T-helper 1 cell treated with Interleukin-12 subunit alpha and Interleukin-12 subunit beta and Interleukin-4 antibody, amounts not matched to agents 30 ng/mL and 1 ng/mL, for 36 hours (primary cell): Measurements from ENCODE around the gene NID1. TPM values are rescaled to one million over a fixed set of nuclear protein-coding genes. Genes with fewer than 3 reads are reported as not detected.

Experiments used
- intact Hi-C: fragments of 100-400 bp; cut with micrococcal nuclease; formaldehyde crosslinking; loops from one replicate; pipeline ENCODE4 v1.15.1; 2024
- total RNA-seq: library from RNA; stranded (reverse); gene quantifications from 2 replicates; pipeline ENCODE4 v1.2.3, GENCODE V29; 2022

NID1 gene, protein sequence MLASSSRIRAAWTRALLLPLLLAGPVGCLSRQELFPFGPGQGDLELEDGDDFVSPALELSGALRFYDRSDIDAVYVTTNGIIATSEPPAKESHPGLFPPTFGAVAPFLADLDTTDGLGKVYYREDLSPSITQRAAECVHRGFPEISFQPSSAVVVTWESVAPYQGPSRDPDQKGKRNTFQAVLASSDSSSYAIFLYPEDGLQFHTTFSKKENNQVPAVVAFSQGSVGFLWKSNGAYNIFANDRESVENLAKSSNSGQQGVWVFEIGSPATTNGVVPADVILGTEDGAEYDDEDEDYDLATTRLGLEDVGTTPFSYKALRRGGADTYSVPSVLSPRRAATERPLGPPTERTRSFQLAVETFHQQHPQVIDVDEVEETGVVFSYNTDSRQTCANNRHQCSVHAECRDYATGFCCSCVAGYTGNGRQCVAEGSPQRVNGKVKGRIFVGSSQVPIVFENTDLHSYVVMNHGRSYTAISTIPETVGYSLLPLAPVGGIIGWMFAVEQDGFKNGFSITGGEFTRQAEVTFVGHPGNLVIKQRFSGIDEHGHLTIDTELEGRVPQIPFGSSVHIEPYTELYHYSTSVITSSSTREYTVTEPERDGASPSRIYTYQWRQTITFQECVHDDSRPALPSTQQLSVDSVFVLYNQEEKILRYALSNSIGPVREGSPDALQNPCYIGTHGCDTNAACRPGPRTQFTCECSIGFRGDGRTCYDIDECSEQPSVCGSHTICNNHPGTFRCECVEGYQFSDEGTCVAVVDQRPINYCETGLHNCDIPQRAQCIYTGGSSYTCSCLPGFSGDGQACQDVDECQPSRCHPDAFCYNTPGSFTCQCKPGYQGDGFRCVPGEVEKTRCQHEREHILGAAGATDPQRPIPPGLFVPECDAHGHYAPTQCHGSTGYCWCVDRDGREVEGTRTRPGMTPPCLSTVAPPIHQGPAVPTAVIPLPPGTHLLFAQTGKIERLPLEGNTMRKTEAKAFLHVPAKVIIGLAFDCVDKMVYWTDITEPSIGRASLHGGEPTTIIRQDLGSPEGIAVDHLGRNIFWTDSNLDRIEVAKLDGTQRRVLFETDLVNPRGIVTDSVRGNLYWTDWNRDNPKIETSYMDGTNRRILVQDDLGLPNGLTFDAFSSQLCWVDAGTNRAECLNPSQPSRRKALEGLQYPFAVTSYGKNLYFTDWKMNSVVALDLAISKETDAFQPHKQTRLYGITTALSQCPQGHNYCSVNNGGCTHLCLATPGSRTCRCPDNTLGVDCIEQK
- total RNA-seq: 0.10 and 0.17 TPM in 2 replicates

- intact Hi-C loops: loop anchor here (10.0 kb wide), 2 partner anchors 420 to 560 kb away; partner anchors contain the start of genes B3GALNT2 and GNG4
Measured at GRCh38 chr1:236064674-236065508, at the start of gene NID1. NID1 (minus strand) TSS chr1:236065090; CDS start chr1:236065079, 11 bp downstream.

- intact Hi-C loops: no loop called here
Measured at GRCh38 chr1:236114076-236114747, 49.3 kb upstream of the NID1 start.

- intact Hi-C loops: no loop called here
Measured at GRCh38 chr1:236113324-236114032, 48.6 kb upstream of the NID1 start.

GRCh38 chr1:236112332-236112627 lies 47.4 kb upstream of the NID1 start:
- intact Hi-C loops: no loop called here

DNA sequence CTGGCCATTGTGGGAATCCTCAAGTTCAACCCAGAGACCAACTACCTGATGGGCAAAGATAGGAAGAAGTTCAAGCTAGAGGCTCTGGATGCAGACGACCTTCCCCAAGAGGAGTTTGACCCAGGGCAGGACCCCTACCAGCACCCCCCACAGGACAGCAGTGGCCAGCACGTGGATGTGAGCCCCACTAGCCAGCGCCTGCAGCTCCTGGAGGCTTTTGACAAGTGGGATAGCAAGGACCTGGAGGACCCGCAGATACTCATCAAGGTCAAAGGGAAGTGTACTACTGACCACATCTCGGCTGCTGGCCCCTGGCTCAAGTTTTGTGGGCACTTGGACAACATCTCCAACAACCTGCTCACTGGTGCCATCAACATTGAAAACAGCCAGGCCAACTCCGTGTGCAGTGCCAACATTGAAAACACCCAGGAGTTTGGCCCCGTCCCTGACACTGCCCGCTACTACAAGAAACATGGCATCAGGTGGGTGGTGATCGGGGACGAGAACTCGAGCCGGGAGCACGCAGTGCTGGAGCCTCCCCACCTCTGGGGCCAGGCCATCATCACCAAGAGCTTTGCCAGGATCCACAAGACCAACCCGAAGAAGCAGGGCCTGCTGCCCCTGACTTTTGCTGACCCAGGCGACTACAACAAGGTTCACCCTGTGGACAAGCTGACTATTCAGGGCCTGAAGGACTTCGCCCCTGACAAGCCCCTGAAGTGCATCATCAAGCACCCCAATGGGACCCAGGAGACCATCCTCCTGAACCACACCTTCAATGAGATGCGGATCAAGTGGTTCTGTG lies 46.8 kb upstream of the NID1 start:
- intact Hi-C loops: no loop called here

- intact Hi-C loops: no loop called here
Measured at GRCh38 chr1:236110137-236110536, 45.2 kb upstream of the NID1 start.

- intact Hi-C loops: loop anchor here (2.0 kb wide), 1 partner anchor 61 kb away; no protein-coding TSS in a partner anchor
Measured at GRCh38 chr1:236108027-236108648, 43.2 kb upstream of the NID1 start.

DNA sequence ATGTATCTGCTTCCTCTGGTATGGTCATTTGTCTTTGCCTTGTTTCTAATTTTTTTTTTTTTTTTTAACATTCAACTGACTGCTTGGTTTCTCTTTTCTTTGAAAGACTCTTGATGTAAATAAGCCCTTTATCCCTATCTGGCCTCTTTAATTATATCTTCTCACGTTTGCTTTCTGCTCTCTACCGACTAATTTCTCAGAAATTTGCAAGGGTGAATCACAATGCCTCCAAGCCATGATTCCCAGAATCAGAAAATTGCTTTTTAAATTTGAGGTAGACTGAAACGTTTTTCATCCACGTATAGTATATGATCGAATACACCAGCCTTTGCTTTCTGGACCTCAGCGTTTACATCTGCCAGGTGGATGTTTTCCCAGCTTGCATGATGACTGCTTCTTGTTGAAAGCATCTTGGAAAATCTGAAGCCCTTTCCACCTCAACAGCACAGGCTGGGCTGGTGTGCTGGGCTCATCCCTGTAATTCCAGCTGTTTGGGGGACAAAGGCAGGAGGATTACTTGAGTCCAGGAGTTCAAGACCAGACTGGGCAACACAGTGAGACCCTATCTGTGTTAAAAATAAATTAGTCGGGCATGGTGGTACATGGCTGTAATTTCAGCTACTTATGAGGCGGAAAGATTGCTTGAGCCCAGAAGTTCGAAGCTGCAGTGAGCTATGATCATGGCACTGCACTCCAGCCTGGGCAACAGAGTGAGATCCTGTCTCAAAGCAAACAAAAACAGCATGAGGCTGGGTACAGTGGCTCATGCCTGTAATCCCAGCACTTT lies 42.4 kb upstream of the NID1 start:
- intact Hi-C loops: no loop called here

GRCh38 chr1:236103646-236104218 lies 38.8 kb upstream of the NID1 start:
- intact Hi-C loops: loop anchor here (1.0 to 5.0 kb wide), 14 partner anchors 17 to 1703 kb away; partner anchors contain the start of genes HEATR1 and MTR

GRCh38 chr1:236103059-236103458 lies 38.2 kb upstream of the NID1 start:
- intact Hi-C loops: loop anchor here (1.0 to 5.0 kb wide), 14 partner anchors 17 to 1704 kb away; partner anchors contain the start of genes HEATR1 and MTR

DNA sequence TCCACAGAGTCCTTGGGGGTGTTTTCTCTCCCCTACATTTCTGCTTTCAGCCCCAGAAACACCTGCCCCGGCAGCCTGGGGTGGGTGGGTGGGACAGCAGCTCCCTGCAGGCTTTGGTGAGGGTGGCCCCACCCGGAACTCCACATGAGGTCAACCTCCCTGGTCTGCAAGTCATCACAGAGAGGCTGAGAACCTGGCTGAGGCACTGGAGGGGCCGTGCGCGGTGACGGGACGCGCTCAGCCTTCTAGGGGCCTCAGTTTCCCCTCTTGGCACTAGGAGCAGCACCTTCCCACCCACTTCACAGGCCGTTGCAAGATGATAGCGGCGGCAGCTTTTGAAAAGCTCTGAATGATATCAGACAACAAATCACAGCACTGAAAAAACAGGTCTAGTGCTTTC lies 37.7 kb upstream of the NID1 start:
- intact Hi-C loops: loop anchor here (1.0 to 5.0 kb wide), 14 partner anchors 18 to 1704 kb away; partner anchors contain the start of genes HEATR1 and MTR

DNA sequence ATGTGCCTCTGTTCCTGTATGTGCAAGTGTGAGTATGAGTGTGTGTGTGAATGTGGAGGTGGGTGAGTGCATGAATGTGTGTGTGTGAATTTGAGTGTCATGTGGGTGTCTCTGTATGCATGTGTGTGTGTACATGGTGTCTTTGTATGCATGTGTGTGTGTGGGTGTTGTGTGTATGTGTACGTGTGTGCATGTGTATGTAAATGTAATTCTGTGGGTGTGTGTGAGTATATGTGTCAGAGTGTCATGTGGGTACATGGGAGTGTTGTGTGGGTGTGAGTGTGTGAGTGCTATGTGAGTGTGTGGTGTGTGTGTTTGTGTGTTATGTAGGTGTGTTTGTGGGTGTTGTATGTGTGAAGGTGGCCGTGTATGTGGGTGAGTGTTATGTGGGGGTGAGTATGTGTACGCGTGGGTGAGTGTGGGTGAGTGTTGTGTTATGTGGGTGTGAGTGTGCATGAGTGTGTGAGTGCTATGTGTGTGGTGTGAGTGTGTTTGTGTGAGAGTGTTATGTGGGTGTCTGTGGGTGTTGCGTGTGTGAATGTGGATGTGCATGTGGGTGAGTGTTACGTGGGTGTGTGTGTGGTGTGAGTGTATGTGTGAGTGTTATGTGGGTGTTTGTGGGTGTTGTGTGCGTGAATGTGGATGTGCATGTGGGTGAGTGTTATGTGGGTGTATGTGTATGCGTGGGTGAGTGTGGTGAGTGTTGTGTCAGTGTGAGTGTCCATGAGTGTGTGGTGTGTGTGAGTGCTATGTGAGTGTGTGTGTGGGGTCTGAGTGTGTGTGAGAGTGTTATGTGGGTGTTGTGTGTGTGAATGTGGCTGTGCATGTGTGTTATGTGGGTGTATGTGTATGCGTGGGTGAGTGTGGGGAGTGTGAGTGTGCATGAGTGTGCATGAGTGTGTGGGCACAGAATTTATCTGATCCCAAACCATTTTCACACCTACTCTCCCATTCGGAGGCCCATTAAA lies 36.6 kb upstream of the NID1 start:
- intact Hi-C loops: loop anchor here (2.0 to 5.0 kb wide), 5 partner anchors 296 to 1705 kb away; partner anchors contain the start of gene MTR

DNA sequence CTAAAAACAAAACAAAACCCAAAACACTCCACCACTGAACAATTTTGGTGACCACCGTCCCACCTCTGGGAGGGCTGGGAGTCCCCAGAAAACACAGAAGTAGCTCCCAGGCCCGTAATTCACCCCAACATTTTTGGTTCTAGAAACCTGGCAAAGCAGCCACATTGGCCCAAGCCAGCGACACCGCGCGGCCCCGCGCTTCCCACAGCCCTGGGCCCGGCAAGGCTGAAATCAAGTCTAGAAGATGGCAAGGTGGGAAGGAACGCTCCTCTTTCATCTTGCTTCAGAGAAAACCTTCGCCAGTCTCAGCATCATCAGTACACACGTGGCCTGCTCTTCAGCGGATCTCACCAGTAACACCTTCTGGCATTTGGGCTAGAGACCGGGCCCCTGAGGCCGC lies 35.9 kb upstream of the NID1 start:
- intact Hi-C loops: loop anchor here (5.0 kb wide), 2 partner anchors 297 to 697 kb away; partner anchors contain the start of gene MTR

- intact Hi-C loops: no loop called here
Measured at GRCh38 chr1:236099355-236099974, 34.6 kb upstream of the NID1 start.

GRCh38 chr1:236098267-236098666 lies 33.4 kb upstream of the NID1 start:
- intact Hi-C loops: no loop called here
